Measurements from ENCODE around the gene SDK1. TPM values are rescaled to one million over a fixed set of nuclear protein-coding genes. Genes with fewer than 3 reads are reported as not detected.

The SDK1 gene
- total RNA-seq, 1 experiment from 2014 or later: 9.3 TPM

DNA sequence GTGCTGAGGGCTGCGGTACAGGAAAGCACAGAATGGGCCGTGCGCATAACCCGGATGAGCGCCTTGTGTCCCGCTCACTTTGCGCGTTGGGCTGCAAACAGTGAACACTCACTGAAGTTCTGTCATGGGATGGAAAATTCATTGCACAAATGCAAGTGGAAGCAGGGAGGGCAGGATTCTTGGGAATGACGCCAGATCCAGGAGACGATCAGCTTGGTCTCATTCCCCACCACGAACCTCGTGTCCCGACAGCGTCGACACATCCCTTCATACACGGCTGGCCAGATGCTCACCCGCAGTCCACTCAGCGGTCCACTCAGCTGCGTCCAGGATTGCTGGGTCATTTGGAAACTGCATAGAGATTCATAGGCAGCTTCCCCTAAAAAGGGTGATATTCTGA is 607.1 kb downstream of the SDK1 start (continued):
- TF ChIP-seq, protein P1, sequence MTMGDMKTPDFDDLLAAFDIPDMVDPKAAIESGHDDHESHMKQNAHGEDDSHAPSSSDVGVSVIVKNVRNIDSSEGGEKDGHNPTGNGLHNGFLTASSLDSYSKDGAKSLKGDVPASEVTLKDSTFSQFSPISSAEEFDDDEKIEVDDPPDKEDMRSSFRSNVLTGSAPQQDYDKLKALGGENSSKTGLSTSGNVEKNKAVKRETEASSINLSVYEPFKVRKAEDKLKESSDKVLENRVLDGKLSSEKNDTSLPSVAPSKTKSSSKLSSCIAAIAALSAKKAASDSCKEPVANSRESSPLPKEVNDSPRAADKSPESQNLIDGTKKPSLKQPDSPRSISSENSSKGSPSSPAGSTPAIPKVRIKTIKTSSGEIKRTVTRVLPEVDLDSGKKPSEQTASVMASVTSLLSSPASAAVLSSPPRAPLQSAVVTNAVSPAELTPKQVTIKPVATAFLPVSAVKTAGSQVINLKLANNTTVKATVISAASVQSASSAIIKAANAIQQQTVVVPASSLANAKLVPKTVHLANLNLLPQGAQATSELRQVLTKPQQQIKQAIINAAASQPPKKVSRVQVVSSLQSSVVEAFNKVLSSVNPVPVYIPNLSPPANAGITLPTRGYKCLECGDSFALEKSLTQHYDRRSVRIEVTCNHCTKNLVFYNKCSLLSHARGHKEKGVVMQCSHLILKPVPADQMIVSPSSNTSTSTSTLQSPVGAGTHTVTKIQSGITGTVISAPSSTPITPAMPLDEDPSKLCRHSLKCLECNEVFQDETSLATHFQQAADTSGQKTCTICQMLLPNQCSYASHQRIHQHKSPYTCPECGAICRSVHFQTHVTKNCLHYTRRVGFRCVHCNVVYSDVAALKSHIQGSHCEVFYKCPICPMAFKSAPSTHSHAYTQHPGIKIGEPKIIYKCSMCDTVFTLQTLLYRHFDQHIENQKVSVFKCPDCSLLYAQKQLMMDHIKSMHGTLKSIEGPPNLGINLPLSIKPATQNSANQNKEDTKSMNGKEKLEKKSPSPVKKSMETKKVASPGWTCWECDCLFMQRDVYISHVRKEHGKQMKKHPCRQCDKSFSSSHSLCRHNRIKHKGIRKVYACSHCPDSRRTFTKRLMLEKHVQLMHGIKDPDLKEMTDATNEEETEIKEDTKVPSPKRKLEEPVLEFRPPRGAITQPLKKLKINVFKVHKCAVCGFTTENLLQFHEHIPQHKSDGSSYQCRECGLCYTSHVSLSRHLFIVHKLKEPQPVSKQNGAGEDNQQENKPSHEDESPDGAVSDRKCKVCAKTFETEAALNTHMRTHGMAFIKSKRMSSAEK (CRISPR knock-in tag; IDR thresholded peaks at IDR 0.05; ENCODE audit: borderline replicate concordance): no peak
- TF ChIP-seq NR1H2 (CRISPR knock-in tag; IDR thresholded peaks at IDR 0.05) (no peak), ZNF671 (CRISPR knock-in tag; IDR thresholded peaks at IDR 0.05) (no peak), EMX1 (CRISPR knock-in tag; IDR thresholded peaks at IDR 0.05) (no peak), ZNF263 (CRISPR knock-in tag; IDR thresholded peaks at IDR 0.05; ENCODE audit: low read depth) (no peak), NFYB (CRISPR knock-in tag; conservative IDR thresholded peaks at IDR 0.05; ENCODE audit: low read depth) (no peak), GRHL2 (CRISPR knock-in tag; IDR thresholded peaks at IDR 0.05; ENCODE audit: insufficient replicate concordance, severe bottlenecking) (no peak), TEAD4 (CRISPR knock-in tag; IDR thresholded peaks at IDR 0.05) (no peak)
- TF ChIP-seq, protein P2, sequence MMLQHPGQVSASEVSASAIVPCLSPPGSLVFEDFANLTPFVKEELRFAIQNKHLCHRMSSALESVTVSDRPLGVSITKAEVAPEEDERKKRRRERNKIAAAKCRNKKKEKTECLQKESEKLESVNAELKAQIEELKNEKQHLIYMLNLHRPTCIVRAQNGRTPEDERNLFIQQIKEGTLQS (CRISPR knock-in tag; conservative IDR thresholded peaks at IDR 0.05): no peak
- TF ChIP-seq, protein P3, sequence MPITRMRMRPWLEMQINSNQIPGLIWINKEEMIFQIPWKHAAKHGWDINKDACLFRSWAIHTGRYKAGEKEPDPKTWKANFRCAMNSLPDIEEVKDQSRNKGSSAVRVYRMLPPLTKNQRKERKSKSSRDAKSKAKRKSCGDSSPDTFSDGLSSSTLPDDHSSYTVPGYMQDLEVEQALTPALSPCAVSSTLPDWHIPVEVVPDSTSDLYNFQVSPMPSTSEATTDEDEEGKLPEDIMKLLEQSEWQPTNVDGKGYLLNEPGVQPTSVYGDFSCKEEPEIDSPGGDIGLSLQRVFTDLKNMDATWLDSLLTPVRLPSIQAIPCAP (CRISPR knock-in tag; IDR thresholded peaks at IDR 0.05): no peak

DNA sequence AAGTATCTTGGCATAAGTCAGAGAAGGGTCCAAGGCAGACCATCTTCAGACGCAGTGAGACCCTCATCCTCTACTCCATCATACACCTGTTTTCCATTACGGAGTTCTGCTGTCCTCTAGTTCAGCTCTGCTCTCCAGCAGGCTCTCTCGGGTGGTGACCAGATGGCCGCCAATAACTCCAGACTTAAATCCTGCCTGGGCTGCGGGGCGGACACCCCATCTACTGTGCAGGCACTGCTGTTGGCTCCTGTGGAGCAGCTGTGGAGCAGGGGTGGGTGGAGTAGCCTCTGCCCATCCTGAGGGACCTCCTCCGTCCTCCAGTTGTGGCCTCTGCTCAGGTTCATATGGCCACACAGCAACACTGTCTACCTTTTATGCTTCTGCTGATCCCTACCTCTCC is 608.1 kb downstream of the SDK1 start:
- ATAC-seq: no peak
- no peak for DNase-seq (ENCODE audit: low spot score)
- POLR2A ChIA-PET: no interaction called here
- H3K27me3 Mint-ChIP-seq (ENCODE audit: low read depth): no peaks in the 10 kb centered on the region
- H3K27ac Mint-ChIP-seq: no peak overlapping the region
- peaks cover 6% of the 10 kb centered on the region; the same call in 1 of the 2 replicates for H3K9me3 Mint-ChIP-seq
- TF ChIP-seq NFE2L1 (CRISPR knock-in tag; IDR thresholded peaks at IDR 0.05) (no peak), ETV6 (CRISPR knock-in tag; IDR thresholded peaks at IDR 0.05) (no peak), CREB1 (CRISPR knock-in tag; IDR thresholded peaks at IDR 0.05) (no peak), ZNF121 (CRISPR knock-in tag; IDR thresholded peaks at IDR 0.05) (no peak), CREM (CRISPR knock-in tag; IDR thresholded peaks at IDR 0.05) (no peak)
- TF ChIP-seq, protein P1 (CRISPR knock-in tag; IDR thresholded peaks at IDR 0.05; ENCODE audit: borderline replicate concordance): no peak
- TF ChIP-seq, protein P4, sequence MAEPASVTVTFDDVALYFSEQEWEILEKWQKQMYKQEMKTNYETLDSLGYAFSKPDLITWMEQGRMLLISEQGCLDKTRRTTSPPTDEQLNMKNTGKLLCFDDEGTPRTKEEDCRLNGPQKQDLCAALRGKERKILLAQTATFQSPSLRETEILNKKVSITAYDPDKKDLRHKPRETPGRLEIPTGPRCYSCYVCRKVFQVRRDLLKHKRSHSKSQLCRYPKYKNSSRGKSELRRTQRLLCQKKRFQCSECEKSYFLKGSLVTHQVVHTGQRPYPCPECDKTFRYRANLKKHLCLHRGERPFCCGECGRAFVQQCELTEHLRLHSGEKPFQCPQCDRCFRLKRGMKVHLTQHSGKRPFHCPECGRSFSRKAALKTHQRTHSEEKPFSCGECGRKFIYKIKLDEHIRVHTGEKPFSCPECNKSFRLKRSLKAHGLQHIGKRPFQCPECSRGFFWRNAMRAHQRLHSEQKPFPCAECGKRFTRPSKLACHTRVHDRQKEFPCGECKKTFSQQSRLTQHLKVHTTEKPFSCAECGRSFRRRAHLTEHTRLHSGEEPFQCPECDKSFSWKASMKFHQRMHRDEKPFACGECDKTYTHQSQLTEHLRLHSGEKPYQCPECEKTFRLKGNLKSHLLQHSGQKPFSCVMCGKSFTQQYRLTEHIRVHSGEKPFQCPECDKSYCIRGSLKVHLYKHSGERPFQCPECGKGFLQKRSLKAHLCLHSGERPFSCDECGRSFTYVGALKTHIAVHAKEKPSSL (CRISPR knock-in tag; conservative IDR thresholded peaks at IDR 0.05): no peak
- peaks cover 31% of the 10 kb centered on the region for H3K4me1 Mint-ChIP-seq
- no peaks in the 10 kb centered on the region for H3K36me3 Mint-ChIP-seq
- CTCF ChIA-PET: no interaction called here
- no peak overlapping the region for H3K4me3 Mint-ChIP-seq

Measured in WTC11 (cell line).